SU-DHL-6 (cell line): ENCODE measurements around the gene OBP2A.

Source experiments
- H2AFZ ChIP-seq: fragments of 200-600 bp; sonication (generic); 2 replicates; pipeline ENCODE4 v1.6.1; 2014; ENCODE audit warnings: low read depth, mild to moderate bottlenecking, moderate library complexity, mixed read lengths, antibody characterized with exemption, low read length; ENCODE audit not compliant: severe bottlenecking
- H3F3A ChIP-seq: fragments of 200-600 bp; shearing (Covaris generic); 2 replicates; pipeline ENCODE4 v1.6.0; 2016; ENCODE audit warnings: antibody characterized with exemption, mild to moderate bottlenecking; ENCODE audit not compliant: insufficient read depth
- H3K27ac ChIP-seq: fragments of 200-600 bp; sonication (generic); 2 replicates; pipeline ENCODE4 v1.5.1; 2016; ENCODE audit warnings: low read depth, mild to moderate bottlenecking, low read length, moderate library complexity, mixed read lengths
- H3K27me3 ChIP-seq: fragments of 200-600 bp; sonication (generic), shearing (Covaris generic); 2 replicates; pipeline ENCODE4 v1.6.0; 2014; ENCODE audit warnings: mild to moderate bottlenecking, low read length
- H3K36me3 ChIP-seq: fragments of 200-600 bp; sonication (generic); 2 replicates; pipeline ENCODE4 v1.6.1; 2014; ENCODE audit warnings: mild to moderate bottlenecking, low read length, mixed read lengths
- H3K4me2 ChIP-seq: fragments of 300-600, 200-600 bp; shearing (Covaris generic), sonication (generic); 2 replicates; pipeline ENCODE4 v1.6.0; 2014; ENCODE audit warnings: low read length, low read depth, mild to moderate bottlenecking; ENCODE audit not compliant: poor library complexity, severe bottlenecking
- H3K4me3 ChIP-seq: fragments of 200-600 bp; sonication (generic); 2 replicates; pipeline ENCODE4 v1.5.1; 2014; ENCODE audit warnings: antibody characterized with exemption, low read length, mild to moderate bottlenecking, mixed read lengths; ENCODE audit not compliant: insufficient read depth, poor library complexity, severe bottlenecking
- H3K79me2 ChIP-seq: fragments of 200-600 bp; sonication (generic); 2 replicates; pipeline ENCODE4 v1.6.1; 2014; ENCODE audit warnings: mild to moderate bottlenecking, low read length, moderate library complexity; ENCODE audit not compliant: insufficient read depth
- H3K9ac ChIP-seq: fragments of 200-600 bp; sonication (generic); 2 replicates; pipeline ENCODE4 v1.7.0; 2014; ENCODE audit warnings: mild to moderate bottlenecking, low read length
- H3K9me2 ChIP-seq: fragments of 200-600 bp; sonication (generic); replicated peaks from 2 replicates; pipeline ENCODE4 v1.6.1; 2014; ENCODE audit warnings: low read length; ENCODE audit not compliant: insufficient read depth
- H3K9me3 ChIP-seq: fragments of 200-600 bp; sonication (generic); 2 replicates; pipeline ENCODE4 v1.6.1; 2014; ENCODE audit warnings: low read length, mixed read lengths; ENCODE audit not compliant: insufficient read depth
- H4K20me1 ChIP-seq: fragments of 200-600 bp; sonication (generic); 2 replicates; pipeline ENCODE4 v1.6.1; 2014; ENCODE audit warnings: low read depth, mild to moderate bottlenecking, antibody characterized with exemption, low read length, moderate library complexity, mixed read lengths
- CTCF ChIP-seq: fragments of 200-600 bp; sonication (generic); IDR thresholded peaks from one replicate; pipeline ENCODE4 v1.5.1; 2017; ENCODE audit warnings: antibody characterized with exemption, mild to moderate bottlenecking, low read length, moderate library complexity; ENCODE audit not compliant: insufficient read depth, poor library complexity, severe bottlenecking
- EZH2phosphoT487 ChIP-seq: fragments of 200-600 bp; sonication (generic), shearing (Covaris generic); conservative IDR thresholded peaks from 2 replicates; pipeline ENCODE4 v1.6.1; 2018; ENCODE audit warnings: mild to moderate bottlenecking, antibody characterized with exemption, low read length, moderate library complexity, mixed read lengths

OBP2A gene

GRCh38 chr9:135555203-135555602, 9.3 kb downstream of the OBP2A start:
- TF ChIP-seq CTCF (no peak), EZH2phosphoT487 (no peak)
- Histone ChIP-seq H2AFZ (no peak overlapping the region), H3K36me3 (no peaks in the 10 kb centered on the region)

DNA sequence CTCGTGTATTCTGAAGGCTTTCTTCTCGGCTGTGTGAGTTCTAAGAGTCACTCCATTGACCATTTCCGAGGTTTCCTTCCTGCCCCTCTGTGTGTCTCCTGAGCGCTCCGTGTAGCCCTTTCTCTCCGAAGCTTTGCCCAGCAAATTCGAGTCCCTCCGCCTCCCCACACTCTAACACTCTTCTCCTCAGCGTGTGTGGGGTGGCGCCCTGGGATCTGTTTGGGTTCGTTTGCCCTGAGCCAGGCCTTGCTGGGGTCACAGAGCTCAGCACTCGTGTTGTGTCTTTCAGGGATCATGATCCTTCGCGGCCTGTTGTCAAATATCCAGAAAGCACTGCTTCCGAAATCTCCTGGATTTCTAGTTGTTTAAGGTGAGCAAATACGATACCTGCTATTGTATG, 10.0 kb downstream of the OBP2A start:
- no peaks in the 10 kb centered on the region for H4K20me1 ChIP-seq
- no peaks in the 10 kb centered on the region for H3K27me3 ChIP-seq
- H3K4me2 ChIP-seq: no peak overlapping the region
- no peaks in the 10 kb centered on the region for H3K9me2 ChIP-seq
- H2AFZ ChIP-seq: no peak overlapping the region
- no peak overlapping the region for H3K27ac ChIP-seq
- TF ChIP-seq EZH2phosphoT487 (no peak), CTCF (no peak)
- H3K9me3 ChIP-seq: no peaks in the 10 kb centered on the region
- no peak overlapping the region for H3K9ac ChIP-seq
- no peaks in the 10 kb centered on the region for H3F3A ChIP-seq
- H3K79me2 ChIP-seq: no peaks in the 10 kb centered on the region
- H3K4me3 ChIP-seq: no peak overlapping the region
- no peaks in the 10 kb centered on the region for H3K36me3 ChIP-seq

More at GRCh38 chr9:135555203-135555602, 9.3 kb downstream of the OBP2A start:
- H3K27me3 ChIP-seq: no peaks in the 10 kb centered on the region
- no peak overlapping the region for H3K4me3 ChIP-seq
- H3K9ac ChIP-seq: no peak overlapping the region
- no peaks in the 10 kb centered on the region for H3K79me2 ChIP-seq
- H3K9me2 ChIP-seq: no peaks in the 10 kb centered on the region
- H3K4me2 ChIP-seq: no peak overlapping the region
- H3F3A ChIP-seq: no peaks in the 10 kb centered on the region
- H3K9me3 ChIP-seq: no peaks in the 10 kb centered on the region
- no peak overlapping the region for H3K27ac ChIP-seq
- no peaks in the 10 kb centered on the region for H4K20me1 ChIP-seq

- Histone ChIP-seq H4K20me1 (no peaks in the 10 kb centered on the region), H3K4me2 (no peak overlapping the region), H3K36me3 (no peaks in the 10 kb centered on the region), H3F3A (no peaks in the 10 kb centered on the region), H3K79me2 (no peaks in the 10 kb centered on the region), H3K4me3 (no peak overlapping the region), H3K27ac (no peak overlapping the region), H3K9ac (no peak overlapping the region), H3K9me3 (no peaks in the 10 kb centered on the region), H2AFZ (no peak overlapping the region), H3K27me3 (no peaks in the 10 kb centered on the region), H3K9me2 (no peaks in the 10 kb centered on the region)
- no peak for TF ChIP-seq EZH2phosphoT487
- TF ChIP-seq CTCF: no peak
Observed at GRCh38 chr9:135559606-135560005, 13.7 kb downstream of the OBP2A start.
